HepG2 (cell line): ENCODE data around the gene DCAF6. TPM values are rescaled to one million over a fixed set of nuclear protein-coding genes. Genes with fewer than 3 reads are reported as not detected.

ENCODE experiments used
- ATAC-seq: fragments of 200-7000 bp; cut with Tn5 transposase; 3 replicates; pipeline ENCODE4 v1.9.1; 2020; ENCODE audit warnings: mild to moderate bottlenecking, moderate library complexity
- BruUV-seq: library from RNA; stranded (reverse); fragments of 400-500 nt; replicated peaks from 2 replicates; lab custom pipeline; 2021; lab: Mats Ljungman, UMichigan
- CTCF ChIA-PET: fragments of 300-600 bp; formaldehyde crosslinking; extraction: SDS; loops from one replicate; lab custom pipeline; 2021; ENCODE audit warnings: low total read pairs, inconsistent platforms, low intra/inter-chr PET ratio; lab: Yijun Ruan, JAX
- POLR2A ChIA-PET: fragments of 350-600 bp; sonication (Branson Sonifier 250); formaldehyde crosslinking; loops from one replicate; lab custom pipeline; 2020; ENCODE audit warnings: antibody characterized with exemption, inconsistent platforms; lab: Yijun Ruan, JAX
- DNase-seq: peaks from one replicate; pipeline ENCODE4 v3.0.0-alpha.2; 2015; ENCODE audit warnings: low spot score
- FAIRE-seq: peaks from 3 replicates; lab custom pipeline; 2011; peaks lifted over from hg19 to GRCh38; lab: Jason Lieb, UNC
- H2AFZ ChIP-seq: one replicate; pipeline ENCODE4 v1.6.1; 2011; ENCODE audit warnings: low read length, inconsistent platforms
- H3K27ac ChIP-seq: fragments of 300-600 bp; 3 replicates; pipeline ENCODE4 v1.8.0; 2011; ENCODE audit warnings: mixed run types, mild to moderate bottlenecking, mixed read lengths, low read length, inconsistent platforms; ENCODE audit not compliant: insufficient read depth; ENCODE audit errors: extremely low read length
- H3K27me3 ChIP-seq, 2 experiments: fragments of 200-600 bp in 1 of 2; 2 replicates in 1 of 2; 3 replicates in 1 of 2; pipeline versions ENCODE4 v1.6.0 to v1.8.0; 2011; ENCODE audit warnings: low read length in 2 of 2, mild to moderate bottlenecking in 2 of 2, moderate library complexity in 2 of 2, inconsistent platforms in 1 of 2; ENCODE audit not compliant: insufficient read depth in 2 of 2, control insufficient read depth in 1 of 2
- H3K36me3 ChIP-seq, 2 experiments: fragments of 200-600 bp in 1 of 2; replicated peaks in 1 of 2; 2 replicates in 1 of 2; 3 replicates in 1 of 2; pipeline versions ENCODE4 v1.5.1 to v1.8.0; 2011; ENCODE audit warnings: low read length in 2 of 2, inconsistent platforms in 1 of 2; ENCODE audit not compliant: insufficient read depth in 2 of 2, control insufficient read depth in 1 of 2
- H3K4me1 ChIP-seq: 2 replicates; pipeline ENCODE4 v1.5.1; 2012; ENCODE audit warnings: low read length, inconsistent platforms; ENCODE audit not compliant: insufficient read depth
- H3K4me2 ChIP-seq: 2 replicates; pipeline ENCODE4 v1.6.0; 2011; ENCODE audit warnings: low read depth, low read length, inconsistent platforms
- H3K4me3 ChIP-seq, 3 experiments: fragments of 200-600 bp in 1 of 3; sonication (generic), shearing (Covaris generic) in 1 of 3; replicated peaks in 1 of 3; 2 replicates each; pipeline ENCODE4 v1.5.1; 2011 to 2016; ENCODE audit warnings: low read length in 3 of 3, inconsistent platforms in 2 of 3, low read depth in 2 of 3, mild to moderate bottlenecking in 2 of 3, control low read depth in 1 of 3, mixed read lengths in 1 of 3; ENCODE audit not compliant: insufficient read depth in 1 of 3
- H3K79me2 ChIP-seq: one replicate; pipeline ENCODE4 v1.6.1; 2011; ENCODE audit warnings: low read length, inconsistent platforms; ENCODE audit not compliant: insufficient read depth
- H3K9ac ChIP-seq: 2 replicates; pipeline ENCODE4 v1.6.0; 2011; ENCODE audit warnings: mild to moderate bottlenecking, low read depth, low read length, inconsistent platforms; ENCODE audit not compliant: insufficient read depth
- H3K9me3 ChIP-seq: 2 replicates; pipeline ENCODE4 v1.5.1; 2012; ENCODE audit warnings: mild to moderate bottlenecking, low read length
- H4K20me1 ChIP-seq: 2 replicates; pipeline ENCODE4 v1.6.0; 2011; ENCODE audit warnings: inconsistent platforms, mild to moderate bottlenecking, low read length, moderate library complexity; ENCODE audit not compliant: insufficient read depth
- FOXK2 ChIP-seq: fragments of 450-650 bp; IDR thresholded peaks from 2 replicates; pipeline ENCODE4 v1.6.1; 2016
- GLI4 ChIP-seq: sonication (generic); formaldehyde crosslinking; IDR thresholded peaks from 2 replicates; pipeline ENCODE4 v1.5.1; 2020; ENCODE audit warnings: missing genetic modification reagents, mild to moderate bottlenecking, moderate library complexity, borderline replicate concordance
- HOXD1 ChIP-seq: sonication (generic); formaldehyde crosslinking; IDR thresholded peaks from 2 replicates; pipeline ENCODE4 v1.5.0; 2020; ENCODE audit warnings: missing genetic modification reagents
- MAZ ChIP-seq, 2 experiments: sonication (generic) in 1 of 2; formaldehyde crosslinking in 1 of 2; IDR thresholded peaks; 2 replicates each; pipeline versions ENCODE4 v1.5.0 to v1.6.1; 2012 to 2020; ENCODE audit warnings: low read depth in 2 of 2, mild to moderate bottlenecking in 2 of 2, borderline replicate concordance in 1 of 2, improper control_type of control experiment in 1 of 2, low read length in 1 of 2, missing genetic modification reagents in 1 of 2, moderate library complexity in 1 of 2
- NFE2L1 ChIP-seq: sonication (generic); formaldehyde crosslinking; IDR thresholded peaks from 2 replicates; pipeline ENCODE4 v1.4.0; 2020; ENCODE audit warnings: missing genetic modification reagents, mild to moderate bottlenecking, borderline replicate concordance
- SCMH1 ChIP-seq: sonication (generic); formaldehyde crosslinking; IDR thresholded peaks from 2 replicates; pipeline ENCODE4 v1.9.0; 2021; ENCODE audit warnings: missing genetic modification reagents, mild to moderate bottlenecking, borderline replicate concordance
- SMC3 ChIP-seq: IDR thresholded peaks from 2 replicates; pipeline ENCODE4 v1.6.1; 2011; ENCODE audit warnings: low read length, improper control_type of control experiment
- SSRP1 ChIP-seq: IDR thresholded peaks from 2 replicates; pipeline ENCODE4 v1.6.1; 2016; ENCODE audit warnings: control low read depth
- TAF1 ChIP-seq: sonication (generic); formaldehyde crosslinking; IDR thresholded peaks from 2 replicates; pipeline ENCODE4 v1.4.0; 2020; ENCODE audit warnings: missing genetic modification reagents
- ZNF251 ChIP-seq: sonication (generic); formaldehyde crosslinking; IDR thresholded peaks from 2 replicates; pipeline ENCODE4 v1.9.0; 2021; ENCODE audit warnings: mild to moderate bottlenecking, missing genetic modification reagents
- ZSCAN30 ChIP-seq: sonication (generic); formaldehyde crosslinking; IDR thresholded peaks from 2 replicates; pipeline ENCODE4 v1.5.0; 2020; ENCODE audit warnings: mild to moderate bottlenecking, missing genetic modification reagents
- WGBS: methylation state at CpG from one replicate; pipeline ENCODE4 v1.1.6; 2017; ENCODE audit warnings: low lambda C conversion rate; 5-methylcytosine and 5-hydroxymethylcytosine counted together
- in situ Hi-C: cut with HindIII; loops from 2 replicates; pipeline ENCODE4 v1.10.0; 2017; ENCODE audit warnings: low pct_unique_long_range_greater_than_20kb; ENCODE audit not compliant: extremely low pct_ligation_motif_present
- intact Hi-C: fragments of 100-400 bp; cut with micrococcal nuclease; formaldehyde crosslinking; loops from one replicate; pipeline ENCODE4 v1.10.0; 2022; ENCODE audit not compliant: unreplicated experiment
- polyA plus RNA-seq, 8 experiments: library from polyadenylated mRNA; depleted of rRNA in 3 of 8; stranded (reverse) in 7 of 8; unstranded in 1 of 8; fragments of >200 nt; fragmentation: Illumina TruSeq in 4 of 8; extraction: Trizol in 4 of 8; gene quantifications; 2 replicates each; pipeline versions ENCODE4 v1.2.1 to v1.2.3, GENCODE V29; 2011 to 2016; ENCODE audit warnings: low read depth in 4 of 8, missing spikeins in 1 of 8, mixed read lengths in 1 of 8; ENCODE audit not compliant: insufficient read depth in 1 of 8
- total RNA-seq, 5 experiments: library from RNA; depleted of rRNA; stranded (reverse); fragments of >200 nt; fragmentation: Illumina TruSeq; extraction: Trizol; gene quantifications; 2 replicates each; pipeline ENCODE4 v1.2.3, GENCODE V29; 2016; ENCODE audit warnings: low read depth in 1 of 5
- TF ChIP-seq, protein P1 (sequence below): sonication (generic); formaldehyde crosslinking; IDR thresholded peaks from 2 replicates; pipeline ENCODE4 v1.5.0; 2020; ENCODE audit warnings: missing genetic modification reagents, mild to moderate bottlenecking, borderline replicate concordance
- TF ChIP-seq, protein P2 (sequence below): IDR thresholded peaks from 2 replicates; pipeline ENCODE4 v1.6.1; 2016
- TF ChIP-seq, protein P3 (sequence below): sonication (generic); formaldehyde crosslinking; IDR thresholded peaks from 2 replicates; pipeline ENCODE4 v1.4.0; 2020; ENCODE audit warnings: mild to moderate bottlenecking, missing genetic modification reagents
- TF ChIP-seq, protein P4 (sequence below): sonication (generic); formaldehyde crosslinking; IDR thresholded peaks from 2 replicates; pipeline ENCODE4 v1.4.0; 2020; ENCODE audit warnings: missing genetic modification reagents, borderline replicate concordance

Gene DCAF6
- total and polyA plus RNA-seq, 2 of the 13 experiments (the other 11 are each of a cell fraction or from before 2014, with no cell fraction given) = 24.7 to 33.7 TPM

DNA sequence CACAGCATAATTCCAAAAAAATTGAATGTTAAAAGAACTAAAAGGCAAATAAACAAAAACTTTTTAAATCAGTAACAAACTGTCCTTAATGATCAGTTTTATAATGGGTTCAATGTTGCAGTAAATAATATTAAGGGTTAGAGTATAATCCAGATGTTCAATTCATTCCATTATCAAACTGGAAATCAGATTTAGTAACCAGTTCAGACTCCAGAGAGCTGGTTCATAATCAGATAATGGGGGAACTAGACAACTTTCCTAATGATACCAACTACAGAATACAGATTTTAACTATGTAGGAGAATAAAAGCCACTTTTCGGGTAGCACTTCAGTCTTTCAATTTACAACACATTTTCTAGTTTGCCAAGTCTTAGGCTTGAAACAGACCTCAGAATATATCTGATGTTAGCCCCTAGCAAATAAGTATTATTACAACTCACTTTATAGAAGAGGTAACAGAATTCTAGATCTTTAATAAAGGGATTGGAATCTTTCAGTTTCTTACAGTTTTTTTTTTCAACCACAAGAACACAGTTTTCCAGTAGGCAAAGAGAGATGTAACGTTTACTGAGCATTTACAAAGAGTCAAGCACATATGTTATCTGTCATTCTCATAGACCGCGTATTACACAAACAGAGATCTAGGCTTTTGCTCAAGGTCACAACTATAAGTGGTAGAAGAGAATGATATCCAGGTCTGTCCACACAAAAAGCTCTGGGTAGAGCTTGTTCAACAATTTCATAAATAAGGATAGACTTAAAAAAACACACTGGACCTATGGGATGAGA is 1.9 kb upstream of the DCAF6 start (continued):
- TF ChIP-seq MAZ (IDR thresholded peaks at IDR 0.05; ENCODE audit: borderline replicate concordance, low read depth, low read length) (no peak), MAZ (CRISPR knock-in tag; IDR thresholded peaks at IDR 0.05; ENCODE audit: low read depth) (0 out of 2 replicates have a peak, but pooled peaks have one; percentile 1), ZSCAN30 (CRISPR knock-in tag) (0 out of 2 replicates have a peak, but pooled peaks have one; percentile 8)
- TF ChIP-seq, protein P1, sequence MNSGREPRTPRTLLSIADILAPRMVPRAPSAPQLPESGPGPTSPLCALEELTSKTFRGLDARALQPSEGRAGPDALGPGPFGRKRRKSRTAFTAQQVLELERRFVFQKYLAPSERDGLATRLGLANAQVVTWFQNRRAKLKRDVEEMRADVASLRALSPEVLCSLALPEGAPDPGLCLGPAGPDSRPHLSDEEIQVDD (CRISPR knock-in tag) = no peak
- TF ChIP-seq, protein P2, sequence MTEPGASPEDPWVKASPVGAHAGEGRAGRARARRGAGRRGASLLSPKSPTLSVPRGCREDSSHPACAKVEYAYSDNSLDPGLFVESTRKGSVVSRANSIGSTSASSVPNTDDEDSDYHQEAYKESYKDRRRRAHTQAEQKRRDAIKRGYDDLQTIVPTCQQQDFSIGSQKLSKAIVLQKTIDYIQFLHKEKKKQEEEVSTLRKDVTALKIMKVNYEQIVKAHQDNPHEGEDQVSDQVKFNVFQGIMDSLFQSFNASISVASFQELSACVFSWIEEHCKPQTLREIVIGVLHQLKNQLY (CRISPR knock-in tag) = no peak

DNA sequence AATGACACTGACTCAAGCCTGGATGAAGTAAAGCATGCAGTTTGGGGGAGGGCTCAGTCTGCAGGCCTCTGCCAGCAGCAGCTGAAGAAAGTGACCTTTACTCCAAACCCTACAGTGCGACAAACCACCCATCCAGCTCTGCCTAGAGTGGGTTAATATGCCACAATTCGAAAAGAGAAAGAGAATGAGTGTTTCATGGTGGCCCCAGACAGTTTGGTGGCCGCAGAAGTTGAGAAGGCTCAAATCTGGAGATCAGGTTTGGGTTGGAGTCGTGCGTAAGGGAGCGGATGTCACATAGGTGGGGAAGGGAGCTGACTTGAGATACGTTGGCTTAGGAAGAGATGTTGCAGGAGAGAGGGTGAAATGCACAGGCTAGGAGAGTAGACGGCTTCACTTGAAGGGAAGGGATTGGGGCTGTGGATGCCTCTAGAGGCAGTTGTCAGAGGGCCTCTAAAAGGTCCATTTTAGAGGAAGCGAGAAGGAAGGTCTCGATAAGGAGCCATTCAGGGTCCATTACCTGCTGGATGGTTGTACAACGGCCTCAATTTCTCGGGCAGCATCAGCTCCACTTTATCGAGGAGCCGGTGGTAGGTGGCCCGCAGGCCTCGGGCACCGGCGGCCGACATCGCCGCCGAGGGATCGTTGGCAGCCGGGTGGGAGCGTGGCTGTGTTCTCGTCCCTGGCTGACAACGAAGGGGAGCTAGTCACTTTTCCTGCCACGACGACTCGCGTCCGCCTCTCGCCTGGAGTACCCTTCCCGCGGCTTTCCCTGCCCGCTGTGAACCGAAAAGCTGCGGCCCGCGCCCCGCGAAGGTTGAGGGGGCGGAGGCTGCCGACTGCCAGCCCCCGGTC is 1.0 kb upstream of the DCAF6 start:
- H3K27ac ChIP-seq = peak overlapping the region; percentile 97
- peaks cover 83% of the 10 kb centered on the region for H3K79me2 ChIP-seq
- ATAC-seq (peak; percentile 65), DNase-seq (peak; percentile 63), FAIRE-seq (peak; percentile 34)
- ChIA-PET CTCF (no interaction called here), POLR2A (interaction anchor here (0.7 to 4.0 kb wide), 16 partner anchors 8 to 715 kb away, joined by 3 to 59 read pairs (median 6); partner anchors contain the start of genes ADCY10, CREG1, MPZL1 and POU2F1)
- in situ Hi-C loops = loop anchor here (10.0 kb wide), 1 partner anchor 221 kb away; no protein-coding TSS in a partner anchor
- H3K4me1 ChIP-seq = peaks cover 45% of the 10 kb centered on the region
- BruUV-seq = TSS peak; percentile 61
- H3K4me3 ChIP-seq = peak overlapping the region; percentile 82 to 96 (median 90)
- peaks cover 11% of the 10 kb centered on the region; the same call in 1 of the 2 replicates for H4K20me1 ChIP-seq
- peak overlapping the region; percentile 99 for H3K9ac ChIP-seq
- no peaks in the 10 kb centered on the region for H3K9me3 ChIP-seq
- WGBS = under 1% methylated on average over 21 of the region's 45 CpGs
- intact Hi-C loops = loop anchor here (5.0 to 10.0 kb wide), 3 partner anchors 131 to 708 kb away; partner anchors contain the start of gene MPZL1
- H2AFZ ChIP-seq = no peak overlapping the region
- H3K36me3 ChIP-seq = no peaks in the 10 kb centered on the region
- peak overlapping the region; percentile 90 for H3K4me2 ChIP-seq
- H3K27me3 ChIP-seq = peaks cover 0 to 5% of the 10 kb centered on the region in 2 experiments; a peak in 1 of 5 replicates
- no peak for TF ChIP-seq ZNF251 (CRISPR knock-in tag)
- no peak for TF ChIP-seq HOXD1 (CRISPR knock-in tag)
- TF ChIP-seq, protein P3, sequence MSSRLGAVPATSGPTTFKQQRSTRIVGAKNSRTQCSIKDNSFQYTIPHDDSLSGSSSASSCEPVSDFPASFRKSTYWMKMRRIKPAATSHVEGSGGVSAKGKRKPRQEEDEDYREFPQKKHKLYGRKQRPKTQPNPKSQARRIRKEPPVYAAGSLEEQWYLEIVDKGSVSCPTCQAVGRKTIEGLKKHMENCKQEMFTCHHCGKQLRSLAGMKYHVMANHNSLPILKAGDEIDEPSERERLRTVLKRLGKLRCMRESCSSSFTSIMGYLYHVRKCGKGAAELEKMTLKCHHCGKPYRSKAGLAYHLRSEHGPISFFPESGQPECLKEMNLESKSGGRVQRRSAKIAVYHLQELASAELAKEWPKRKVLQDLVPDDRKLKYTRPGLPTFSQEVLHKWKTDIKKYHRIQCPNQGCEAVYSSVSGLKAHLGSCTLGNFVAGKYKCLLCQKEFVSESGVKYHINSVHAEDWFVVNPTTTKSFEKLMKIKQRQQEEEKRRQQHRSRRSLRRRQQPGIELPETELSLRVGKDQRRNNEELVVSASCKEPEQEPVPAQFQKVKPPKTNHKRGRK (CRISPR knock-in tag) = no peak
- no peak for TF ChIP-seq SMC3
- TF ChIP-seq TAF1 (CRISPR knock-in tag) = peak; percentile 73
- TF ChIP-seq SCMH1 (CRISPR knock-in tag) = no peak
- no peak for TF ChIP-seq FOXK2
- TF ChIP-seq GLI4 (CRISPR knock-in tag) = no peak
- TF ChIP-seq, protein P4, sequence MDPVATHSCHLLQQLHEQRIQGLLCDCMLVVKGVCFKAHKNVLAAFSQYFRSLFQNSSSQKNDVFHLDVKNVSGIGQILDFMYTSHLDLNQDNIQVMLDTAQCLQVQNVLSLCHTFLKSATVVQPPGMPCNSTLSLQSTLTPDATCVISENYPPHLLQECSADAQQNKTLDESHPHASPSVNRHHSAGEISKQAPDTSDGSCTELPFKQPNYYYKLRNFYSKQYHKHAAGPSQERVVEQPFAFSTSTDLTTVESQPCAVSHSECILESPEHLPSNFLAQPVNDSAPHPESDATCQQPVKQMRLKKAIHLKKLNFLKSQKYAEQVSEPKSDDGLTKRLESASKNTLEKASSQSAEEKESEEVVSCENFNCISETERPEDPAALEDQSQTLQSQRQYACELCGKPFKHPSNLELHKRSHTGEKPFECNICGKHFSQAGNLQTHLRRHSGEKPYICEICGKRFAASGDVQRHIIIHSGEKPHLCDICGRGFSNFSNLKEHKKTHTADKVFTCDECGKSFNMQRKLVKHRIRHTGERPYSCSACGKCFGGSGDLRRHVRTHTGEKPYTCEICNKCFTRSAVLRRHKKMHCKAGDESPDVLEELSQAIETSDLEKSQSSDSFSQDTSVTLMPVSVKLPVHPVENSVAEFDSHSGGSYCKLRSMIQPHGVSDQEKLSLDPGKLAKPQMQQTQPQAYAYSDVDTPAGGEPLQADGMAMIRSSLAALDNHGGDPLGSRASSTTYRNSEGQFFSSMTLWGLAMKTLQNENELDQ (CRISPR knock-in tag) = no peak
- TF ChIP-seq NFE2L1 (CRISPR knock-in tag) = no peak
- TF ChIP-seq SSRP1 (CRISPR knock-in tag) = no peak
